Left renal cortex interstitium (tissue), 4 donors: ENCODE data around the gene PRB2. TPM values are rescaled to one million over a fixed set of nuclear protein-coding genes. Genes with fewer than 3 reads are reported as not detected.
"Not testable (repeated sequence)": the region's sequence is repeated elsewhere in the genome, so short reads cannot be mapped to it uniquely, and the experiment has no call there.

Source experiments
- DNase-seq, 4 donors: peaks; one replicate each; pipeline ENCODE4 v3.0.0-alpha.2; 2013; ENCODE audit warnings: low read depth in 4 of 4, low spot score in 2 of 4, missing footprints in 1 of 4
- polyA plus RNA-seq, 4 donors: library from polyadenylated mRNA; unstranded; fragments of 120-200 nt; gene quantifications; one replicate each; pipeline ENCODE4 v1.2.1, GENCODE V29; 2013; ENCODE audit not compliant: insufficient read length in 4 of 4

Gene PRB2
- not detected for polyA plus RNA-seq

GRCh38 chr12:11395467-11395866, at the start of gene PRB2:
PRB2 (minus strand) TSS chr12:11395567; CDS start chr12:11395529, 38 bp downstream.
- not testable (repeated sequence) for DNase-seq

GRCh38 chr12:11437966-11438365, 42.6 kb upstream of the PRB2 start:
- DNase-seq: no peak

- no peak for DNase-seq
Observed at GRCh38 chr12:11433664-11434063, 38.3 kb upstream of the PRB2 start.

- no peak for DNase-seq
Observed at GRCh38 chr12:11431486-11431885, 36.1 kb upstream of the PRB2 start.

GRCh38 chr12:11427341-11427740, 32.0 kb upstream of the PRB2 start:
- DNase-seq: no peak

GRCh38 chr12:11412731-11413130, 17.4 kb upstream of the PRB2 start:
- no peak for DNase-seq

- DNase-seq: no peak
Observed at GRCh38 chr12:11408096-11408495, 12.7 kb upstream of the PRB2 start.

GRCh38 chr12:11397366-11397765, 2.0 kb upstream of the PRB2 start:
- DNase-seq: no peak

GRCh38 chr12:11391456-11391855, 3.9 kb downstream of the PRB2 start:
- DNase-seq: not testable (repeated sequence)

GRCh38 chr12:11377420-11377819, 17.9 kb downstream of the PRB2 start:
- not testable (repeated sequence) for DNase-seq

- DNase-seq: no peak
Observed at GRCh38 chr12:11361151-11361550, 34.2 kb downstream of the PRB2 start.

GRCh38 chr12:11360205-11360883, 35.0 kb downstream of the PRB2 start:
- not testable (repeated sequence) for DNase-seq

- DNase-seq: not testable (repeated sequence)
Observed at GRCh38 chr12:11351736-11352135, 43.6 kb downstream of the PRB2 start.

- no peak for DNase-seq
Observed at GRCh38 chr12:11348439-11348838, 46.9 kb downstream of the PRB2 start.

GRCh38 chr12:11347810-11348209, 47.6 kb downstream of the PRB2 start:
- no peak for DNase-seq

- no peak for DNase-seq
Observed at GRCh38 chr12:11344500-11344899, 50.9 kb downstream of the PRB2 start.

Other genes with a start within 250 kb of the PRB2 start
- gene SMIM10L1, start 224.4 kb downstream of the PRB2 start, polyA plus RNA-seq: 10 to 100 TPM; 16.5 to 18.3 (median 17.7) TPM
- gene TAS2R42, start 208.6 kb downstream of the PRB2 start, polyA plus RNA-seq: under 1 TPM in 1 of 4 donors, not detected in 3; 0.17 TPM
- not detected for gene PRB3, start 125.9 kb downstream of the PRB2 start, polyA plus RNA-seq
- not detected for gene PRB4, start 85.1 kb downstream of the PRB2 start, polyA plus RNA-seq